ENCODE measurements around the gene COL25A1.
"Not testable (repeated sequence)": the region's sequence is repeated elsewhere in the genome, so short reads cannot be mapped to it uniquely, and the experiment has no call there.

Gene COL25A1

DNA sequence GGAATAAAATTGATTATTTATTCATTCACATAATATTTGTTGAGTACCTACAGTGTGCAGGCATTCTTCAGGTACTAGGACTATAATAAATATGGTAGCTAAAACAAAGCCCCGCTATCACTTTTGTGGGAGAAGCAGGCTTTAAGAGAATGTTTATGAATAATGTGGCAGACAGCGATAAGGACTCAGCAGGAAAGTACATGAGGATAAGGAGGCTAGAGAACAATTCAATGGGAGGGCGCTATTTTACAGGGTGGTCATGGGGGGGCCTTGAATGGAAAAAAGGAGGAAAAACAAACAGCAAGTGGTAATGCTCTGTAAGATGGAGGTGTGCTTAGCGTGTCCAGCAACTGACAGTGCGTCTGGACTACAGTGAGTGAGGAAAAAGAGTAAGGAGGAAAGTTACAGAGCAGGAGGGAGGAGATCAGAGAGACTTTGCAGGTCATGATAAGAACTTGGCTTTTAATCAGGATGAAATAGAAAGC, 275.4 kb downstream of the COL25A1 start:
- Histone ChIP-seq H3K9ac (ENCODE audit: low read depth in 1 of 2, low read length in 2 of 2) (no peak overlapping the region), H3K27ac (ENCODE audit: low read depth, low read length) (no peak overlapping the region), H3K27me3 (ENCODE audit: control insufficient read depth in 1 of 2, insufficient read depth in 2 of 2, low read length in 2 of 2) (no peaks in the 10 kb centered on the region), H3K36me3 (ENCODE audit: control insufficient read depth in 1 of 2, insufficient read depth in 2 of 2, low read length in 2 of 2) (no peaks in the 10 kb centered on the region), H3K9me3 (ENCODE audit: control insufficient read depth in 1 of 2, low read length in 2 of 2) (peaks cover 0 to 4% of the 10 kb centered on the region in 2 donors), H3K4me1 (ENCODE audit: control insufficient read depth in 1 of 2, insufficient read depth in 2 of 2, low read length in 2 of 2) (no peaks in the 10 kb centered on the region), H3K4me3 (ENCODE audit: low read depth in 1 of 2, low read length in 2 of 2) (no peak overlapping the region)

DNA sequence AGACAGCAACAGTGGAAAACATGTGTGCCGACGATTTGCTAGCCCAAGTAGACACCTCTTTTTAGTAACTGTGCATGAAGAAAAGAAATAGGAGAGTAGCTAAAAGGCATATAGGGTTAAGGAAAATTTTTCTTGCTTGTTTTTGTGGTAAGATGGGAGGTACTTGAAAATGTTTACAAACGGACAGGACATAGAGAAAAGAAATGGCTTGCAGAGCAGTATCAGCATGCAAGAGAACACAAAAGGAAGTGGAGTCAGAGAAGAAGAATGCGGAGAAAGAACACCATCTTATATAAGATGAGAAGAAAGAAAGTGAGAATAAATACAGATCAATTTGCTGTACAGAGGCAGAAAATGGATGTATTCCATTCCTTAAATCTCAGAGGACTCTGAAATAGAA, 275.9 kb downstream of the COL25A1 start:
- Histone ChIP-seq H3K9ac (ENCODE audit: low read depth in 1 of 2, low read length in 2 of 2) (no peak overlapping the region), H3K36me3 (ENCODE audit: control insufficient read depth in 1 of 2, insufficient read depth in 2 of 2, low read length in 2 of 2) (no peaks in the 10 kb centered on the region), H3K27ac (ENCODE audit: low read depth, low read length) (no peak overlapping the region), H3K4me1 (ENCODE audit: control insufficient read depth in 1 of 2, insufficient read depth in 2 of 2, low read length in 2 of 2) (no peaks in the 10 kb centered on the region), H3K4me3 (ENCODE audit: low read depth in 1 of 2, low read length in 2 of 2) (no peak overlapping the region), H3K9me3 (ENCODE audit: control insufficient read depth in 1 of 2, low read length in 2 of 2) (peaks cover 0 to 4% of the 10 kb centered on the region in 2 donors), H3K27me3 (ENCODE audit: control insufficient read depth in 1 of 2, insufficient read depth in 2 of 2, low read length in 2 of 2) (no peaks in the 10 kb centered on the region)

GRCh38 chr4:109025471-109026076, 276.9 kb downstream of the COL25A1 start:
- Histone ChIP-seq H3K9me3 (ENCODE audit: control insufficient read depth in 1 of 2, low read length in 2 of 2) (peaks cover 2 to 4% of the 10 kb centered on the region in 2 donors), H3K4me1 (ENCODE audit: control insufficient read depth in 1 of 2, insufficient read depth in 2 of 2, low read length in 2 of 2) (no peaks in the 10 kb centered on the region), H3K9ac (ENCODE audit: low read depth in 1 of 2, low read length in 2 of 2) (no peak overlapping the region), H3K27me3 (ENCODE audit: control insufficient read depth in 1 of 2, insufficient read depth in 2 of 2, low read length in 2 of 2) (no peaks in the 10 kb centered on the region), H3K4me3 (ENCODE audit: low read depth in 1 of 2, low read length in 2 of 2) (no peak overlapping the region), H3K36me3 (ENCODE audit: control insufficient read depth in 1 of 2, insufficient read depth in 2 of 2, low read length in 2 of 2) (no peaks in the 10 kb centered on the region), H3K27ac (ENCODE audit: low read depth, low read length) (no peak overlapping the region)

DNA sequence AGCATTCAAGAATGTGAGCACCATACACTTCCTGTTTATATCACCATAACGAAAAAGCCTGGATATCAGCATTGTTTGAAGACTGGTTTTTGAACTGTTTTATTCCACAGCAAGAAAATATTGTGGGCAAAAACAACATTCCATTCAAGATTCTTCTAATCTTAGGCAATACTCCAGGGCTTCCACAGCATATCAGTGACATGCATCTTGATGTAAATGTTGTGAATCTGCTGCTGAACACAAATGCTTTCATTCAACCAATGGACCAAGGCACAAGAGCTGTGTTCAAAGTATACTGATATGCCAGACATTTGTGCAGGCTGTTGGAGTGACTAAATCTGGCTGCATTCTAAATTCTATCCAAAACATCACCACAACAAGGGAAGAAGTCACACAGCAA, 279.5 kb downstream of the COL25A1 start:
- H3K27me3 ChIP-seq (ENCODE audit: control insufficient read depth in 1 of 2, insufficient read depth in 2 of 2, low read length in 2 of 2) = no peaks in the 10 kb centered on the region
- H3K9ac ChIP-seq (ENCODE audit: low read depth in 1 of 2, low read length in 2 of 2) = no peak overlapping the region
- peaks cover 2 to 4% of the 10 kb centered on the region in 2 donors for H3K9me3 ChIP-seq (ENCODE audit: control insufficient read depth in 1 of 2, low read length in 2 of 2)
- H3K4me3 ChIP-seq (ENCODE audit: low read depth in 1 of 2, low read length in 2 of 2) = no peak overlapping the region
- no peaks in the 10 kb centered on the region for H3K4me1 ChIP-seq (ENCODE audit: control insufficient read depth in 1 of 2, insufficient read depth in 2 of 2, low read length in 2 of 2)
- H3K27ac ChIP-seq (ENCODE audit: low read depth, low read length) = no peak overlapping the region
- no peaks in the 10 kb centered on the region for H3K36me3 ChIP-seq (ENCODE audit: control insufficient read depth in 1 of 2, insufficient read depth in 2 of 2, low read length in 2 of 2)

DNA sequence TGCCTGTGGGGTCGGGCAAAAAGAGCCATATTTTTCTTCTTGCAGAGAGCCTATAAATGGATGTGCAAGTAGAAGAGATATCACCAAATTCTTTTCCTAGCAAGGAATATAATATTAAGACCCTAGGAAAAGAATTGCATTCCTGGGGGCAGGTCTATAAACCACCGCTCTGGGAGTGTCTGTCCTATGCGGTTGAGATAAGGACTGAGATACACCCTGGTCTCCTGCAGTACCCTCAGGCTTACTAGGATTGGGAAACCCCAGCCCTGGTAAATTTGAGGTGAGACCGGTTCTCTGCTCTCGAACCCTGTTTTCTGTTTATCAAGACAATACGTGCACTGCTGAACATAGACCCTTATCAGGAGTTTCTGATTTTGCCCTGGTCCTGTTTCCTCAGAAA, 280.8 kb downstream of the COL25A1 start:
- H3K9me3 ChIP-seq (ENCODE audit: control insufficient read depth in 1 of 2, low read length in 2 of 2); H3K4me3 ChIP-seq (ENCODE audit: low read depth in 1 of 2, low read length in 2 of 2); H3K27me3 ChIP-seq (ENCODE audit: control insufficient read depth in 1 of 2, insufficient read depth in 2 of 2, low read length in 2 of 2); H3K27ac ChIP-seq (ENCODE audit: low read depth, low read length); H3K36me3 ChIP-seq (ENCODE audit: control insufficient read depth in 1 of 2, insufficient read depth in 2 of 2, low read length in 2 of 2); H3K4me1 ChIP-seq (ENCODE audit: control insufficient read depth in 1 of 2, insufficient read depth in 2 of 2, low read length in 2 of 2); H3K9ac ChIP-seq (ENCODE audit: low read depth in 1 of 2, low read length in 2 of 2): not testable (repeated sequence)

GRCh38 chr4:109020861-109021260, 281.6 kb downstream of the COL25A1 start:
- H3K36me3 ChIP-seq (ENCODE audit: control insufficient read depth in 1 of 2, insufficient read depth in 2 of 2, low read length in 2 of 2) = no peaks in the 10 kb centered on the region
- no peaks in the 10 kb centered on the region for H3K27me3 ChIP-seq (ENCODE audit: control insufficient read depth in 1 of 2, insufficient read depth in 2 of 2, low read length in 2 of 2)
- peaks cover 0 to under 1% of the 10 kb centered on the region in 2 donors for H3K4me1 ChIP-seq (ENCODE audit: control insufficient read depth in 1 of 2, insufficient read depth in 2 of 2, low read length in 2 of 2)
- peaks cover 2 to 4% of the 10 kb centered on the region in 2 donors for H3K9me3 ChIP-seq (ENCODE audit: control insufficient read depth in 1 of 2, low read length in 2 of 2)
- H3K4me3 ChIP-seq (ENCODE audit: low read depth in 1 of 2, low read length in 2 of 2) = no peak overlapping the region
- H3K9ac ChIP-seq (ENCODE audit: low read depth in 1 of 2, low read length in 2 of 2) = no peak overlapping the region
- no peak overlapping the region for H3K27ac ChIP-seq (ENCODE audit: low read depth, low read length)

DNA sequence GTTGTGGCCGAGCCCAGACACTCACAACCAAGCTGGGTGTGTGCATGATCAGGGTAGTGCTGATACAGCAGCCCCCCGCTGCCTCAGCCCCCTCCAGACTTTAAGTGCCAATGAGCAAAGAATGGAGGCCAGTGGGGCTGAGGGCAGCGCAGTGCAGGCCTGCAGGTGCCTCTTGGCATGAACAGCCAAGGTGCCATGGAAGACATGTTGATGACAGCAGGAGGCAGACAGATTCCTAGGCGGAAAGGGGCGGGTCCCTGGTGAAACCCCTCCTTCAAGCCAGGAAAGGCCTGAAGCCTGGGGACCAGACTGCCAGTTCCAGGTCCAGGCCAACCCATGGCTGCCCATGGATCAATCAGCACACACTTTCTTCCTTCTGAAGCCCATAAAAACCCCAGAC, 286.3 kb downstream of the COL25A1 start:
- no peak overlapping the region for H3K9ac ChIP-seq (ENCODE audit: low read depth in 1 of 2, low read length in 2 of 2)
- H3K4me3 ChIP-seq (ENCODE audit: low read depth in 1 of 2, low read length in 2 of 2) = no peak overlapping the region
- peaks cover 0 to 2% of the 10 kb centered on the region in 2 donors for H3K9me3 ChIP-seq (ENCODE audit: control insufficient read depth in 1 of 2, low read length in 2 of 2)
- peaks cover 6 to 13% of the 10 kb centered on the region in 2 donors for H3K4me1 ChIP-seq (ENCODE audit: control insufficient read depth in 1 of 2, insufficient read depth in 2 of 2, low read length in 2 of 2)
- no peaks in the 10 kb centered on the region for H3K36me3 ChIP-seq (ENCODE audit: control insufficient read depth in 1 of 2, insufficient read depth in 2 of 2, low read length in 2 of 2)
- no peak overlapping the region for H3K27ac ChIP-seq (ENCODE audit: low read depth, low read length)
- H3K27me3 ChIP-seq (ENCODE audit: control insufficient read depth in 1 of 2, insufficient read depth in 2 of 2, low read length in 2 of 2) = no peaks in the 10 kb centered on the region

DNA sequence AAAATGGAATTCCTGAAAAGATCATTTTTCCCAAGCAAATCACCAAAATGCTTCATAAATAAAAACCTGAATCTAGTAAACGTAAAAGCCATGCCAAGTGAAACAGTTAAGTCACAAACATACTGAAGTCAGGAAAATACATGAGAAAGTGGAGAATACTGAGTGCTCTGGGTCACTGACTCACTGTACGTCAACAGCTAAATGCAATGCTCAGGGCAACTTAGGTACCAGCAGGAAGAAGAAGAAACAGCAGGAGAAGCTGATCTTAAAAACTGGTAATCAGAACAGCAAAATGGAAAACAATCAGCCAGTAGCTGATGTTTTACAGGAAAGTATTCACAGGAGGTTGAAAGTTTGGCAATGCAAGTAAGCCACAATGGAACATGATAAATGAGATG, 287.0 kb downstream of the COL25A1 start:
- no peaks in the 10 kb centered on the region for H3K27me3 ChIP-seq (ENCODE audit: control insufficient read depth in 1 of 2, insufficient read depth in 2 of 2, low read length in 2 of 2)
- H3K4me1 ChIP-seq (ENCODE audit: control insufficient read depth in 1 of 2, insufficient read depth in 2 of 2, low read length in 2 of 2) = peaks cover 6 to 13% of the 10 kb centered on the region in 2 donors
- no peak overlapping the region for H3K27ac ChIP-seq (ENCODE audit: low read depth, low read length)
- H3K9me3 ChIP-seq (ENCODE audit: control insufficient read depth in 1 of 2, low read length in 2 of 2) = no peaks in the 10 kb centered on the region
- H3K36me3 ChIP-seq (ENCODE audit: control insufficient read depth in 1 of 2, insufficient read depth in 2 of 2, low read length in 2 of 2) = no peaks in the 10 kb centered on the region
- peak overlapping the region in 1 of 2 donors; percentile 57 for H3K4me3 ChIP-seq (ENCODE audit: low read depth in 1 of 2, low read length in 2 of 2)
- no peak overlapping the region for H3K9ac ChIP-seq (ENCODE audit: low read depth in 1 of 2, low read length in 2 of 2)

DNA sequence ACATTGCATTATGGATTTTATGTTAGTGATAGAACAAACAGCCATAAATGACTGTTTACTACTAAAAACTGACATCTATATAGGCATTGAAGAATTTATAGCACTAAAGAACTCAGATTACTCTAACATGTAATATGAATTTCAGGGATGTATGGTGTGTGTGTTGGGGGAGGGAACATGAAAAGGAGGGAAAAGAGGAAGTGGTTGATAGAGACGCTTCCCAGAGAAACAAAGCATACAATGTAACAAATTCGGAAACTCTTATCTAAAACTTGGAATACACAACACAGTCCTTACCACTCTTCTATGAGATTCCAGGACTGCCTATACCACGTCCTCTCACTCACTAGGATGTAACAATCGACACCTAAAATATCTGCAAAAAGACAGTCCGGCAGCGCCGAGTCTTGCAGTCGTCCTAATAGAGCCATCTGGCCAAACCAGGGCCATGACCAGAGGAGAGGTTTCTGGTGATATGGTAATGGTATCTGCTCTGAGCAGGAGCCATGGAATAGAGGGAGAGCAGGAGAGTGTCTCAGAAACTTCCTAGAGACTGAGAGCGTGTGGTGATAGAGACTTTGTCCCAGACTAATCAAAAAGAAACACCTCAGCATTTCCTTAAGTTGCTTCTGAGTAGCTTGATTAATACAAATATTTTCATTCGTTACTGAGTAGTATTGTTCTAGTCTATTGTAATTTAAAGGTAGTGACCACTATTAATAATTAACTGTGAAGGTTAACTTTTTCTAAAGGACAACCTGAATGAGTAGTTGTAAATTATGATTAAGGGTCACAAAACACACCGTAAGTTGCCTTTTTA, 287.7 kb downstream of the COL25A1 start:
- peak overlapping the region in 1 of 2 donors; percentile 9 for H3K9ac ChIP-seq (ENCODE audit: low read depth in 1 of 2, low read length in 2 of 2)
- no peaks in the 10 kb centered on the region for H3K27me3 ChIP-seq (ENCODE audit: control insufficient read depth in 1 of 2, insufficient read depth in 2 of 2, low read length in 2 of 2)
- H3K27ac ChIP-seq (ENCODE audit: low read depth, low read length) = no peak overlapping the region
- H3K4me1 ChIP-seq (ENCODE audit: control insufficient read depth in 1 of 2, insufficient read depth in 2 of 2, low read length in 2 of 2) = peaks cover 6 to 17% of the 10 kb centered on the region in 2 donors
- H3K36me3 ChIP-seq (ENCODE audit: control insufficient read depth in 1 of 2, insufficient read depth in 2 of 2, low read length in 2 of 2) = no peaks in the 10 kb centered on the region
- no peaks in the 10 kb centered on the region for H3K9me3 ChIP-seq (ENCODE audit: control insufficient read depth in 1 of 2, low read length in 2 of 2)
- H3K4me3 ChIP-seq (ENCODE audit: low read depth in 1 of 2, low read length in 2 of 2) = peak overlapping the region; percentile 29 to 57

GRCh38 chr4:109012286-109012880, 290.1 kb downstream of the COL25A1 start:
- Histone ChIP-seq H3K27me3 (ENCODE audit: control insufficient read depth in 1 of 2, insufficient read depth in 2 of 2, low read length in 2 of 2) (no peaks in the 10 kb centered on the region), H3K4me3 (ENCODE audit: low read depth in 1 of 2, low read length in 2 of 2) (no peak overlapping the region), H3K36me3 (ENCODE audit: control insufficient read depth in 1 of 2, insufficient read depth in 2 of 2, low read length in 2 of 2) (no peaks in the 10 kb centered on the region), H3K9me3 (ENCODE audit: control insufficient read depth in 1 of 2, low read length in 2 of 2) (no peaks in the 10 kb centered on the region), H3K4me1 (ENCODE audit: control insufficient read depth in 1 of 2, insufficient read depth in 2 of 2, low read length in 2 of 2) (peaks cover 6 to 17% of the 10 kb centered on the region in 2 donors), H3K9ac (ENCODE audit: low read depth in 1 of 2, low read length in 2 of 2) (no peak overlapping the region), H3K27ac (ENCODE audit: low read depth, low read length) (no peak overlapping the region)
